NB4 (cell line): ENCODE results near the gene S100A13.

Experiments
- MYC ChIP-seq: IDR thresholded peaks from 2 replicates; pipeline ENCODE4 v1.6.1; 2011; ENCODE audit warnings: low read depth, low read length
- POLR2A ChIP-seq: IDR thresholded peaks from 2 replicates; pipeline ENCODE4 v1.6.1; 2011; ENCODE audit warnings: mild to moderate bottlenecking; ENCODE audit not compliant: insufficient read length; ENCODE audit errors: extremely low read depth
- TF ChIP-seq, protein P1 (sequence below): IDR thresholded peaks from one replicate; pipeline ENCODE4 v1.5.1; 2012; ENCODE audit warnings: low read depth, low read length

DNA sequence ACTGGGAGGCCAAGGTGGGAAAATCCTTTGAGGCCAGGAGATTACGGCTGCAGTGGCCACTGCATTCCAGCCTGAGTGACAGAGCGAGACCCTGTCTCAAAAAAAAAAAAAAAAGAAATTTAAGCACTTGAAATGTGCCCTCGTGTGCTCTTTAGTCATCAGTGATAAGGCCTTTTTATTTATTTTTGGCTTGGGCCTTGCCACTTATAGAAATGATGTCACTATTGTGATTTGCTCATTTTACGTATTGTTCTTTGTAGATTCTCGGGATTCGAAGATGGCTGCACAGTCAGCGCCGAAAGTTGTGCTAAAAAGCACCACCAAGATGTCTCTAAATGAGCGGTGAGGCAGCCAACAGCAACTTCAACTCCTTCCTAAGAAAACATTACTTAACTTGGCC, 9.0 kb upstream of the S100A13 start:
- TF ChIP-seq, protein P1, sequence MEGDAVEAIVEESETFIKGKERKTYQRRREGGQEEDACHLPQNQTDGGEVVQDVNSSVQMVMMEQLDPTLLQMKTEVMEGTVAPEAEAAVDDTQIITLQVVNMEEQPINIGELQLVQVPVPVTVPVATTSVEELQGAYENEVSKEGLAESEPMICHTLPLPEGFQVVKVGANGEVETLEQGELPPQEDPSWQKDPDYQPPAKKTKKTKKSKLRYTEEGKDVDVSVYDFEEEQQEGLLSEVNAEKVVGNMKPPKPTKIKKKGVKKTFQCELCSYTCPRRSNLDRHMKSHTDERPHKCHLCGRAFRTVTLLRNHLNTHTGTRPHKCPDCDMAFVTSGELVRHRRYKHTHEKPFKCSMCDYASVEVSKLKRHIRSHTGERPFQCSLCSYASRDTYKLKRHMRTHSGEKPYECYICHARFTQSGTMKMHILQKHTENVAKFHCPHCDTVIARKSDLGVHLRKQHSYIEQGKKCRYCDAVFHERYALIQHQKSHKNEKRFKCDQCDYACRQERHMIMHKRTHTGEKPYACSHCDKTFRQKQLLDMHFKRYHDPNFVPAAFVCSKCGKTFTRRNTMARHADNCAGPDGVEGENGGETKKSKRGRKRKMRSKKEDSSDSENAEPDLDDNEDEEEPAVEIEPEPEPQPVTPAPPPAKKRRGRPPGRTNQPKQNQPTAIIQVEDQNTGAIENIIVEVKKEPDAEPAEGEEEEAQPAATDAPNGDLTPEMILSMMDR: no peak
- no peak for TF ChIP-seq POLR2A
- TF ChIP-seq MYC: no peak
